Measurements from ENCODE around the gene TIPRL. TPM values are rescaled to one million over a fixed set of nuclear protein-coding genes. Genes with fewer than 3 reads are reported as not detected.

TIPRL gene
- polyA plus RNA-seq, 1 of the 3 experiments (the other 2 are of a cell fraction) = 16.4 TPM

- TF ChIP-seq, protein P1, sequence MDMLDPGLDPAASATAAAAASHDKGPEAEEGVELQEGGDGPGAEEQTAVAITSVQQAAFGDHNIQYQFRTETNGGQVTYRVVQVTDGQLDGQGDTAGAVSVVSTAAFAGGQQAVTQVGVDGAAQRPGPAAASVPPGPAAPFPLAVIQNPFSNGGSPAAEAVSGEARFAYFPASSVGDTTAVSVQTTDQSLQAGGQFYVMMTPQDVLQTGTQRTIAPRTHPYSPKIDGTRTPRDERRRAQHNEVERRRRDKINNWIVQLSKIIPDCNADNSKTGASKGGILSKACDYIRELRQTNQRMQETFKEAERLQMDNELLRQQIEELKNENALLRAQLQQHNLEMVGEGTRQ (IDR thresholded peaks at IDR 0.05; ENCODE audit: borderline replicate concordance, low read depth, low read length) = no peak
- TF ChIP-seq PBX3 (IDR thresholded peaks at IDR 0.05) = no peak
- TF ChIP-seq SIN3A (IDR thresholded peaks at IDR 0.05; ENCODE audit: borderline replicate concordance, low read depth, low read length) = no peak
- no peak for TF ChIP-seq GABPA (IDR thresholded peaks at IDR 0.05; ENCODE audit: low read depth)
- no peak for TF ChIP-seq EP300 (IDR thresholded peaks at IDR 0.05; ENCODE audit: borderline replicate concordance in 1 of 2, low read depth in 1 of 2, low read length in 1 of 2)
- TF ChIP-seq EZH2phosphoT487 (IDR thresholded peaks at IDR 0.05; ENCODE audit: borderline replicate concordance, low read depth) = no peak
Measured at GRCh38 chr1:168223681-168224540, 45.1 kb downstream of the TIPRL start (continued).

DNA sequence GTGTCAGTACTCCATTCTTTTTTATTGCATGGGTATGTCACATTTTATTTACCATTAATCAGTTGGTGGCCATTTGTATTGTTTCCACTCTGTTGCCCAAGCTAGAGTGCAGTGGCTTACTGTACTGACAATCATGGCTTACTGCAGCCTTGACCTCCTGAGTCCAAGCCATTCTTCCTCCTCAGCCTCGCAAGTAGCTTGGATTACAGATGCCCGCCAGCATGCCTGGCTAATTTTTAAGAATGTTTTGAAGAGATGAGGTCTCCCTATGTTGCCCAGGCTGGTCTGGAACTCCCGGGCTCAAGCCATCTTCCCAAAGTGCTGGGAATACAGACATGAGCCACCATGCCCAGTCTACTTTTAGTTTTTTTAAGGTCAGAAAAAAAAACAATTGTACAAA, 46.2 kb downstream of the TIPRL start:
- WGBS (ENCODE audit: low lambda C conversion rate) = 94% methylated on average over 3 of the region's 3 CpGs
- Histone ChIP-seq H3K9me2 (no peaks in the 10 kb centered on the region), H3K9ac (no peak overlapping the region), H4K20me1 (ENCODE audit: insufficient read depth) (peaks cover 4% of the 10 kb centered on the region; the same call in 1 of the 2 replicates), H3K79me2 (ENCODE audit: insufficient read depth) (peaks cover 47% of the 10 kb centered on the region), H3K4me2 (peak overlapping the region; percentile 92), H3F3A (replicated peaks; ENCODE audit: insufficient read depth) (peaks cover 17% of the 10 kb centered on the region), H3K27me3 (ENCODE audit: insufficient read depth) (no peaks in the 10 kb centered on the region), H3K27ac (ENCODE audit: low read depth in 2 of 2, low read length in 1 of 2) (peak overlapping the region in 1 of 2 experiments; percentile 67; a peak in 1 of 4 replicates), H3K4me3 (ENCODE audit: low read depth in 2 of 2, low read length in 1 of 2) (0 out of 4 replicates have a peak overlapping the region, but pooled peaks of 1 of the 2 experiments have one; percentile 85), H3K4me1 (ENCODE audit: control insufficient read depth in 1 of 2, insufficient read depth in 2 of 2, low read depth in 1 of 2, low read length in 1 of 2) (peaks cover 14 to 28% of the 10 kb centered on the region in 2 experiments), H3K9me3 (no peaks in the 10 kb centered on the region), H3K36me3 (replicated peaks in 1 of 2; ENCODE audit: control insufficient read depth in 1 of 2, insufficient read depth in 2 of 2, low read length in 1 of 2) (peaks cover 5% of the 10 kb centered on the region in 2 experiments), H2AFZ (ENCODE audit: low read depth) (peak overlapping the region; percentile 97)
- ChIA-PET POLR2A (interaction anchor here (1.8 kb wide), 1 partner anchor 10 kb away, joined by 6 read pairs; no protein-coding TSS in a partner anchor), CTCF (interaction anchor here (1.2 to 2.7 kb wide), 2 partner anchors 10 kb away, joined by 3 to 12 read pairs; no protein-coding TSS in a partner anchor)
- TF ChIP-seq RXRA (IDR thresholded peaks at IDR 0.05; ENCODE audit: borderline replicate concordance, low read depth) (no peak), SIN3A (IDR thresholded peaks at IDR 0.05; ENCODE audit: borderline replicate concordance, low read depth, low read length) (no peak), TCF12 (IDR thresholded peaks at IDR 0.05) (no peak), CTCF (IDR thresholded peaks at IDR 0.05) (no peak), ZBTB33 (IDR thresholded peaks at IDR 0.05; ENCODE audit: borderline replicate concordance, low read depth) (no peak)
- no peak for DNase-seq
